ENCODE data around the gene SFSWAP. TPM values are rescaled to one million over a fixed set of nuclear protein-coding genes. Genes with fewer than 3 reads are reported as not detected.

SFSWAP gene
- total RNA-seq, 4 donors from 2014 or later: 29.9 to 64.7 (median 45.3) TPM

GRCh38 chr12:131734336-131735152 lies 23.7 kb downstream of the SFSWAP start:
- ATAC-seq (ENCODE audit: low FRiP score) (no peak), DNase-seq (ENCODE audit: low spot score) (no peak)
- TF ChIP-seq, protein P1, sequence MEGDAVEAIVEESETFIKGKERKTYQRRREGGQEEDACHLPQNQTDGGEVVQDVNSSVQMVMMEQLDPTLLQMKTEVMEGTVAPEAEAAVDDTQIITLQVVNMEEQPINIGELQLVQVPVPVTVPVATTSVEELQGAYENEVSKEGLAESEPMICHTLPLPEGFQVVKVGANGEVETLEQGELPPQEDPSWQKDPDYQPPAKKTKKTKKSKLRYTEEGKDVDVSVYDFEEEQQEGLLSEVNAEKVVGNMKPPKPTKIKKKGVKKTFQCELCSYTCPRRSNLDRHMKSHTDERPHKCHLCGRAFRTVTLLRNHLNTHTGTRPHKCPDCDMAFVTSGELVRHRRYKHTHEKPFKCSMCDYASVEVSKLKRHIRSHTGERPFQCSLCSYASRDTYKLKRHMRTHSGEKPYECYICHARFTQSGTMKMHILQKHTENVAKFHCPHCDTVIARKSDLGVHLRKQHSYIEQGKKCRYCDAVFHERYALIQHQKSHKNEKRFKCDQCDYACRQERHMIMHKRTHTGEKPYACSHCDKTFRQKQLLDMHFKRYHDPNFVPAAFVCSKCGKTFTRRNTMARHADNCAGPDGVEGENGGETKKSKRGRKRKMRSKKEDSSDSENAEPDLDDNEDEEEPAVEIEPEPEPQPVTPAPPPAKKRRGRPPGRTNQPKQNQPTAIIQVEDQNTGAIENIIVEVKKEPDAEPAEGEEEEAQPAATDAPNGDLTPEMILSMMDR (IDR thresholded peaks at IDR 0.05): no peak

DNA sequence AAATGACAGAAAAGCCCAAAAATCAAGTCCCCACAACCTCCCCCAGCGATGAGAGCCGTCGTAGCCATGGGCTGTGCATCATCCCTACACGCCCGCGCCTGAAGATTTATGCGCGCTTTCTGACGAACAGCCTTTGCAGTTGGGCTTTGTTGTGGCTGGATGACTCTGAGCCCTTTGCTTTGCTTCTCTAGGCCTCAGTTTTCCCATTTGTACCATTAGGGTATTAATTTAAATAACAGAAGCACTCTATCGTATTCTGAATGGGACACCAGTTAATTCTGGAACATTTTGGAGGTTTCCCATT lies 24.2 kb downstream of the SFSWAP start:
- ATAC-seq (ENCODE audit: low FRiP score): no peak
- DNase-seq (ENCODE audit: low spot score): no peak

DNA sequence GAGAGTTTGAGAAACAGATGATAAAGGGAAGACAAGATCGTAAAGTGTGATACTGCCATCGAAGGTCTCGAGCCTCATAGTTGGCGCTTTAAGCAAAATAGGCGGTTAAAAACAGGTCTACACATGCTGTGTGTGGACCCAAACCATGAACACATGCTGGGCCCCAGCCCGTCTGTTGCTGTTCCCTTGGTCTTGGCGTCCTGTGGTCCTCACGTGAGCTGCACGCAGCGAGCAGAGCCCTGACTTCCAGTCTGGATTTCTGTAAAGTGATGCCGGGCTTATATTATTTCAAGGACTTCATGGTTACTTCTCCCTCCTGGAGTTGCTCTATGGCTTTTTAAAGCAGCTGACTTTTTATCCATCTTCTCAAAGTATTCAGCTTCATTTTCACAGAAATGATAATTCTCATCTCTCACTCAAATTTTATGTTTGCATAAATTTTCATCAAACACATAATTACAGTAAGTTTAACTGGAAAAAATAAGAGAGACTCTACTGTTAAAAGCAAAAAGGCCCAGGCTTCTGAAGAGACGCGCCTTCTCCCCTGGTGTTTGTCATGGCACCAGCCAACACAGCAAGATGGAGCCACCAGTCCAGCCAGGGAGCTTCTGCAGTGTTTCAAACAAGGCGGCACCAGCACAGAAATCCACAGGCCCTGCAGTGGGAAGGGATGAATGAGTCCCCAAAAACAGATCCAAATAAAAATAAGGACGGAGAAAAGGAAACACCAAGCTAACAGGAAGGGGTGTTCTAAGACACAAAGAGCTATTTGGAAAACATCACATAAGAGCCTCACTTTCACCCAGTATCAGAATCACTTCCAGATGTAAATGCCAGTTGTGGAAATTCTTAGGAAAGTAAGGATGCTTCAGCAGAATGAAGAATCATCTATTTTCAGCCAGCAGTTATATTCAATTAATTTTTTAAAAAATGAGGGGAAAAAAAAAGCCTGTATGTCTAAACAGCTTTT lies 24.9 kb downstream of the SFSWAP start:
- ATAC-seq (ENCODE audit: low FRiP score) (no peak), DNase-seq (ENCODE audit: low spot score) (no peak)
- TF ChIP-seq, protein P1 (IDR thresholded peaks at IDR 0.05): no peak

More for the DNA sequence above, 24.2 kb downstream of the SFSWAP start:
- TF ChIP-seq, protein P1 (IDR thresholded peaks at IDR 0.05): no peak

- no peak for ATAC-seq (ENCODE audit: low FRiP score)
- TF ChIP-seq, protein P1 (IDR thresholded peaks at IDR 0.05): no peak
- no peak for DNase-seq (ENCODE audit: low spot score)
Observed at GRCh38 chr12:131736446-131737149, 25.7 kb downstream of the SFSWAP start.

DNA sequence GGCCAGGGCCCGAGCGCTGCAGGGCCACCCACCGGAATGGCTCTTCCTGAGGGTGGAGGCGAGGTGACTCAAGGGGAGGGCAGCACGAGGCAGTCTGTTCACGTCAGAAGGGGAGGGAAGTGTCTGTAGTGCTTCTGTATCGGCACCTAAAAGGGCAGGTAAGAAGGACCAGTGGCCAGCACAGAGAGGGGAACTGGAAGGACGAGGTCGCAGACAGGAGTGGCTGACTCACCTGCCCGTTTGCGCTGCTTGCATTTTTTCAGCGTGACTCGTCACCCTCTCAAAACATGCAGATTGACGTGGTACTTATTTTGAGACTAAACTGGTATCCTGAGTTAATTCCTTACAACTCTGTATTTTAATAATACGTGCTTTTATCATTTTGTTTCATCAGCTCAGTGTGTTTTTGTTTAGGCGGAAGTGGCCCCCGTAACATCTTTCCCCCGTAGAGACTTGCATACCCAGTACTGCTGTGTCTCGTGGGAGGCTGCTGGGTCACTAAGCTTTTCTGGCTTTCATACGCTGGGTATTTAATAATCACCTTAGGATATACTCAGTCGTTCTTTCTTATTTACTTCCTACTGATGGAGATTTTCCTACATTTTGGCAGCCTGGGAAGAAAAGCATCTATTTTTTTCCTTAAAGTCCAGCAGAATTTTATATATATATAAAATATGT lies 26.4 kb downstream of the SFSWAP start:
- TF ChIP-seq, protein P1 (IDR thresholded peaks at IDR 0.05): no peak
- DNase-seq (ENCODE audit: low spot score) (no peak), ATAC-seq (ENCODE audit: low FRiP score) (no peak)

DNA sequence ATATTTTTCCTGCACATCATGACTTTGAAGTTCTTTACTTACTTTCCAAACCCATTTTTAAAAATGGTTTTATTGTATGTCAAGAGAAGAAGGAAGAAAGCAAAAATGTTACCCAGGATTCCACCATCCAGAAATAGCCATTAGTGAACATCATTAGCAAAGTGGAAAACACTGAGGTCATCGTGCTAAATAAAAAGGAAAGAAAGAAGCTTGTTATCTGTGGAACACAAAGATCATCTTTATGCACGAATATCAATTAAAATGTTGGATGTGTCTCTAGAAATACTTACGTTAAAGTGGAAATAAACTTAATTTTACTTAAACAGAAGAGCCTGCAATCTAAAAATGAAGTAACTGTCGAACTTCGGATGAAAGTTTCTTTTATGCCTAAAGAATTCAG lies 27.3 kb downstream of the SFSWAP start:
- no peak for ATAC-seq (ENCODE audit: low FRiP score)
- TF ChIP-seq, protein P1 (IDR thresholded peaks at IDR 0.05): no peak

More for the DNA sequence above, 27.3 kb downstream of the SFSWAP start:
- DNase-seq (ENCODE audit: low spot score): no peak
